Kidney glomerular epithelial cell (primary cell): Measurements from ENCODE around the gene LRRC66.

Source experiments
- DNase-seq: peaks from one replicate; lab custom pipeline; 2025; lab: John Stamatoyannopoulos, UW

Gene LRRC66, protein sequence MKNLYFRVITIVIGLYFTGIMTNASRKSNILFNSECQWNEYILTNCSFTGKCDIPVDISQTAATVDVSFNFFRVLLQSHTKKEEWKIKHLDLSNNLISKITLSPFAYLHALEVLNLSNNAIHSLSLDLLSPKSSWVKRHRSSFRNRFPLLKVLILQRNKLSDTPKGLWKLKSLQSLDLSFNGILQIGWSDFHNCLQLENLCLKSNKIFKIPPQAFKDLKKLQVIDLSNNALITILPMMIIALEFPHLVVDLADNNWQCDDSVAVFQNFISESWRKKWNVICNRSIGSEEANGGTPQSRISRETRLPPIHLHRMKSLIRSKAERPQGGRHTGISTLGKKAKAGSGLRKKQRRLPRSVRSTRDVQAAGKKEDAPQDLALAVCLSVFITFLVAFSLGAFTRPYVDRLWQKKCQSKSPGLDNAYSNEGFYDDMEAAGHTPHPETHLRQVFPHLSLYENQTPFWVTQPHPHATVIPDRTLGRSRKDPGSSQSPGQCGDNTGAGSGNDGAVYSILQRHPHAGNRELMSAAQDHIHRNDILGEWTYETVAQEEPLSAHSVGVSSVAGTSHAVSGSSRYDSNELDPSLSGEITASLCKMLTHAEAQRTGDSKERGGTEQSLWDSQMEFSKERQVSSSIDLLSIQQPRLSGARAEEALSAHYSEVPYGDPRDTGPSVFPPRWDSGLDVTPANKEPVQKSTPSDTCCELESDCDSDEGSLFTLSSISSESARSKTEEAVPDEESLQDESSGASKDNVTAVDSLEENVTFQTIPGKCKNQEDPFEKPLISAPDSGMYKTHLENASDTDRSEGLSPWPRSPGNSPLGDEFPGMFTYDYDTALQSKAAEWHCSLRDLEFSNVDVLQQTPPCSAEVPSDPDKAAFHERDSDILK

DNA sequence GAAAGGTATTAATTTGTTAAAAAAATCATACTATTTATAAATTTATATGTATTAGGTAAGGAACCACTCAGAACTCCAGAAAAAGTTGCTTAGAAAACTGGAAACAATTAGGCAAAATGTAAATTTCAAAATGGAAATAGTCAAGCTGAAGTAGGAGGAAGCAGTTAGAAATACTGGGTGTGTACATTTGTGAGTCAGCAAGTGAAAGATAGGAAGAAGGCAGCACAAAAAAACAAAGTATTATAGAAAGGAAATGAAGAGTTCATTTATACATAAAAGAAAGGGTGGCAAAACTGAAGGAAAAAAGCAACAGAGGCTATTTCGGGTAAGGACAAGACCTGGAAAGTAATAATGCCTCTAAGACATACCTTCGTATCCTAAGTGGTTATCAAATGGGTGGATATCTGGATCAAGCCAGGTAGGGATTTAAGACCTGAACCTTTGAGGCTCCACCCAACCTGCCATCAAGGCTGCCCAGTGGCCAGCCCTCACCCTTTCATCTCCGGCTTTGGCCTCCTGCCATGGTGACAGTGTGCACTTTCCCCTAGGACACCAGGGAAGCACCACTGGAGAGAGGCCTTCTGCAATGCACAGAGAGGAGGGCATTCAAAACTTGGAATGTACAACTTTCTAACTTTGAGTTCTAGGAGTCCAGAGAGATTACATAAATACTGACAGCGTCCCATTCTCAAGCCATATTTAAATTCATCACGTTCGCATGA lies at the start of gene LRRC66:
LRRC66 (minus strand) TSS at position 428 of the 722 bp plus-strand sequence. CDS start 2,750 bp downstream, outside the sequence.
- DNase-seq: no peak

- DNase-seq: no peak
Measured at GRCh38 chr4:52069571-52069970, 49.4 kb upstream of the LRRC66 start.

DNA sequence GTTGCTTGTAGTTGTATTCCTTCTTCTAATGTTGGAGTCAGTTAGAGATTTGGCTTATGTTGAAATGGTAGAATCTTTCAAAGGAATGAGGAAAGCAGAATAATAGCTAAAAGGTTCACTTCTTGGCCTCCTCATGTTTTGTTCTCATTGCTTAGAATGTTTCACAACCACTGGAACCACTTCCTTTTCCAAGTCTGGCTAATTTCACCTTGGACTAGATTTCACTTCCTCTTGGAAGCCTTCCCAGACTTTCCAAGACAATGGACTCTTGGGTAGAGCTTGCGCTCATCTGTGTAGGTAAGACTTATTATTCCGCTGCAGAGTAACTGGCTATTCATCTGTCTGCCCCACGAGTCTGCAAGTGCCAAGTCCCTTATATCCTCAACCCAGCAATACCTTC lies 39.2 kb upstream of the LRRC66 start:
- DNase-seq: peak; percentile 9

GRCh38 chr4:52058275-52058674 lies 38.1 kb upstream of the LRRC66 start:
- DNase-seq: no peak

GRCh38 chr4:52057196-52057595 lies 37.0 kb upstream of the LRRC66 start:
- no peak for DNase-seq

DNA sequence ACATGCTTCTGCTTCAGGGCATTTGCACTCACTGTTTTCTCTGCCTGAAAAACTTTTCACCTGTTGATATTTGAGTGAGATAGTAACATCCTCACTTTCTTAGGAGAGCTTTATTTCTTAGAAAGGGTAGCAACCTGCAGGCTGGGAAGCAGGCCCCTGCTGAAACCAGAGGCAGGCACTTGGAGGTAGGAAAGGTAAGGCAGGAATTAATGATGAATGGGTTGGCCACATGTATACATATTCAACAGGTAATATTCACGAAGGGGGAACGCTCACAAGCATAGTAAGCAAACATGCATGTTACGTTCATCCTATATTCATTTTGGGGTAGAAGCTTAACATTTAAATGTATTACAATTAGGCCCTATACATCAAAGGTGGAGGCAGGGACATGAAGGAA lies 34.1 kb upstream of the LRRC66 start:
- DNase-seq: no peak

- no peak for DNase-seq
Measured at GRCh38 chr4:52052475-52052780, 32.3 kb upstream of the LRRC66 start.

- peak; percentile 28 for DNase-seq
Measured at GRCh38 chr4:52051615-52052474, 31.7 kb upstream of the LRRC66 start.

- no peak for DNase-seq
Measured at GRCh38 chr4:52051213-52051614, 31.1 kb upstream of the LRRC66 start, which contains the start of gene SPATA18. SPATA18 (plus strand) TSS chr4:52051304; CDS start chr4:52051705, 401 bp downstream.

DNA sequence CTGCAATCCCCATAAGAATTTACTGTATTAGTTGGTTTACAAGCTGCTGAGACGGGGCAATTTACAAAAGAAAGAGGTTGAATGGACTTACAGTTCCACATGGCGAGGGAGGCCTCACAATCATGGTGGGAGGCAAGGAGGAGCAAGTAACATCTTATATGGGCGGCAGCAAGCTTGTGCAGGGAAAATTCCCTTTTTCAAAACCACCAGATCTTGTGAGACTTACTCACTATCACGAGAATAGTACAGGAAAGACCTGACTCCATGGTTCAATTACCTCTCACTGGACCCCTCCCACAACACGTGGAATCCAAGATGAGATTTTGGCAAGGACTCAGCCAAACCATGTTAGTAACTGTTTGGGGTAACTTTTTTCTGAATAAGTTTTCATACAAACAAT lies 29.1 kb upstream of the LRRC66 start:
- no peak for DNase-seq

GRCh38 chr4:52045028-52045427 lies 24.9 kb upstream of the LRRC66 start:
- no peak for DNase-seq

- peak; percentile 26 for DNase-seq
Measured at GRCh38 chr4:52038103-52038912, 18.1 kb upstream of the LRRC66 start, which contains the start of gene SGCB. SGCB (minus strand) TSS chr4:52038299; CDS start chr4:52038259, 40 bp downstream.

DNA sequence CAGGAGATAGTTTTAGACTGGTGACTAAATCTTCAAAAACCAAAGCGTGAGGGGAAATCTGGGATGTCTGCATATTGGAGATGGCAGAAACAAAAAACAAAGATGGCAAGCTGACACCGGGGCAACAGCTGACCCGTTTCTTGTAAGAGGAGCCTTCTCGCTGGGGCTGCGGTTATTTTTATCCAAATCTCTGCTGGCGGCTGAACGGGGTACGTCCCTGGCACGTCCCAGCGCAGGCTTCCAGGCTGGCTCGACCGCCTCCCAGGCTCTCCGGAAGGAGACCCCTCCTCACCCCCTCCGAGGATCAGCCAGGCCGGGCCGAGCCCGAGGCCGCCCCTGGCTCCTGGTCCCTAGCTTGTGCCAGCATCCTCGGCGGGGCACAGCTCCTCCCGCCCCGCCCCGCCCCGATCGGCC lies 17.5 kb upstream of the LRRC66 start:
- DNase-seq: no peak

DNA sequence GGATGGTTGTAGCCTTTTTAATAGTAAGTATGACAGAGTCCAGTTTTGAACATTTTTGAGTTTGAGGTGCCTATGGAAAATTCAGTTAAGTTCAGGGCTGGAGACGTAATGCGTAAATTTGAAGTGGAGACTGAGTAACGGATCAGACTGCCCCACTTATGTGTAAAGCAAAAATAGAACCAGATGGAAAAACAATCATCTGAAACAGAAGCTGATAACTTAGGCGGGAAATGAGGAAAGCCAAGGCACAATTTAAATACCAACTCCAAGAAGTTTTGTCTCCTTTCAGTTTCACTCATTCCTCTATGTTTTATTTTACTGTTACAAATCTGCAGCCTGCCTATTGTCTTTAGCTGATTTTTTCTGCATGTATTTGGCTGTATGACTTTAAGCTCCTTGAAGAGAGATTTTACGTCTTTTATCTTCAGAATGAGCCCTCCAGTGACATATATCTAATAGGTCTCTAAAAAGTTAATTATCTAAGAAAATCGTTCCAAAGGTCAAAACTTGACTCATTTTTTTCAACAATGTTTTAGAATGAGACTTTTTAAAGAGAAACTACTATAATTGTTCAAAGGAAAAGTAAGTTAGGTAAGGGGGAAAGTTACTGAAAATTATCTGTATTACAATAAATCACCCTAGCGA lies 16.8 kb upstream of the LRRC66 start:
- no peak for DNase-seq

- DNase-seq: no peak
Measured at GRCh38 chr4:52035190-52035589, 15.0 kb upstream of the LRRC66 start.

DNA sequence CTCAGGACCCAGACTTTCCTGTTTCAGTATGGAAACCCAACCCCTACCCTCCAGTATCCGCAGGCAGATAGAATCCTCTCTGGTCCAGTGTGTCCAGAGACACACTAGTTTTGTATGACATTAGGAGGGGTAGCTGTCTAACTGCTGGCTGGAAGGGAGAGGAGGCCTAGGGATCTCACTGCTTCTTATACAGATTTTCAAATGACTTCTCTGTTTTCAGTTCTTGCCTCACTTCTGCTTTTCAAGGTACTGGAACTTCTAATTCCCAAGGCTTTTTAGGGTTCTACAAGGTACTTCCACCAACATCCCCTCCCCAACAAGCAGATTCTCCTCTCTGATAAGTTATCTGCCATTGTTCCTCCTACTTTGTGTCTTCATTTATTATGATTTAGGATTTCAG lies 11.8 kb upstream of the LRRC66 start:
- DNase-seq: no peak

- no peak for DNase-seq
Measured at GRCh38 chr4:52028970-52029369, 8.8 kb upstream of the LRRC66 start.

DNA sequence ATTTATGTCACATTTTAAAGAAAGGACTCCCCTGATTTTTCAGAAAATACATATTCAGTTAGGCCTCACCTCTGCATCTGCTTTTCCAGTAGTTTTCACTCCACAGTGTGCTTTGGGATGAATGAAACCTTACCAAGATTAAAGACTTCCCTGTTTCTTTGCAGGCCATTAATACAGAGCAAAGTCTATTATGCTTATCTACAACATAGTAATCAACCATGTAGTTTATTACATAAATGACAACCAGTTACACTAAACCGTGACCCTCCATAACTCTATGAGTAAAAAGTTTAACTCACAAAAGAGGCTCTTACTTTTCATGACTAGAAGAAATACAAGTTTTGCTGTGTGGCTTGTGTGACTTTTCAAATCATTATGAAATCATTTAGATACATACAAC lies 2.3 kb downstream of the LRRC66 start:
- no peak for DNase-seq

DNA sequence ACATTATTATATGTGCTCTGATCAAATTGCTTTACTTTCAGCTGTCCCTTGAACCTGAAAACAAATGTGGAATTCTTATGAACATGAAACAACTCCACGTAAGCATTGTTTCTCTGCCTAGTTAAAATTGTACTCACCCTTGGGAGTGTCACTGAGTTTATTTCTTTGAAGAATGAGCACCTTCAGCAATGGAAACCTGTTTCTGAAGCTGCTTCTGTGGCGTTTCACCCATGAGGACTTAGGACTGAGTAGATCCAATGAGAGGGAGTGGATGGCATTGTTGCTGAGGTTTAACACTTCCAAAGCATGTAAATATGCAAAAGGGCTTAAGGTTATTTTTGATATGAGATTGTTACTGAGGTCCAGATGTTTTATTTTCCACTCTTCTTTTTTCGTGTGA lies 3.2 kb downstream of the LRRC66 start:
- DNase-seq: no peak

DNA sequence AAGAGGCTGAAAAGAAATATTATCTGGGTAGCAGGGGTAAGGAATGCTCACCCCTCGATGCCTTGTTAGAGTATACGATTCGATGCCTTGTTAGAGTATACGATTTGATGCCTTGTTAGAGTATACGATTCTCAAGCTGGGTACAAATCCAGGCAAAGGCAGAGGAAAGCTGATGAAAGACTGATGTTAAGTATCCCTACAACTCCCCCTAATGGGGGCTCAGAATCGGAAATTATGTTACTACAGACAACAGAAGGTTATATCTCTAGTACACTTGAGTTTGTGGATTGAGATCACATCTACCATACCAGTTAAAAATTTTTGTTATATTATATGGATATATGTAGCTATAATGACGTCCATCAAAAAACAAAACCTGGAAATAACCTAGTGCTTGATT lies 4.8 kb downstream of the LRRC66 start:
- no peak for DNase-seq
